ENCODE results near the gene BAG5.
"Not testable (repeated sequence)": the region's sequence is repeated elsewhere in the genome, so short reads cannot be mapped to it uniquely, and the experiment has no call there.

The BAG5 gene

DNA sequence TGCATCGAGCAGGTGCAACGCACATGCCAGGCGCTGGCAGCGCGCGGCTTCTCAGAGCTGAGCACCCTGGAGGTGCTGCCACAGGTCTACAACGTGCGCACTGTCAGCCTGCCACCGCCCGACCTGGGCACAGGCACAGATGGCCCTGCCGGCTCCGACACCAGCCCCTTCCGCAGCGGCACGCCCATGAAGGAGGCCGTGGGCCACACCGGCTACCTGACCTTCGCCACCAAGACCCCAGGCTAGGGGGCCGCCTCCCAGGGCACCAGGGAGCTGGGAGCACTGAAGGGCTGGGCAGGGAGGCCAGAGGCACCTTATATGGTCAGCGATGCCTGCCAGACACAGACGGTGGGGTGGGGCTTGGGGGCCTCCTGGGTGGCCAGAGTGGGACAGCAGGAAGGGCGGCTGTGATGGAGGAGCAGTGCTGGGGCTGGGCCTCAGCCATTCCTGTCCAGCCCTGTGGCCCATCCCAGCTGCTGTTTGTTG is 27.8 kb downstream of the BAG5 start:
- no peak for DNase-seq (ENCODE audit: low read depth)

DNA sequence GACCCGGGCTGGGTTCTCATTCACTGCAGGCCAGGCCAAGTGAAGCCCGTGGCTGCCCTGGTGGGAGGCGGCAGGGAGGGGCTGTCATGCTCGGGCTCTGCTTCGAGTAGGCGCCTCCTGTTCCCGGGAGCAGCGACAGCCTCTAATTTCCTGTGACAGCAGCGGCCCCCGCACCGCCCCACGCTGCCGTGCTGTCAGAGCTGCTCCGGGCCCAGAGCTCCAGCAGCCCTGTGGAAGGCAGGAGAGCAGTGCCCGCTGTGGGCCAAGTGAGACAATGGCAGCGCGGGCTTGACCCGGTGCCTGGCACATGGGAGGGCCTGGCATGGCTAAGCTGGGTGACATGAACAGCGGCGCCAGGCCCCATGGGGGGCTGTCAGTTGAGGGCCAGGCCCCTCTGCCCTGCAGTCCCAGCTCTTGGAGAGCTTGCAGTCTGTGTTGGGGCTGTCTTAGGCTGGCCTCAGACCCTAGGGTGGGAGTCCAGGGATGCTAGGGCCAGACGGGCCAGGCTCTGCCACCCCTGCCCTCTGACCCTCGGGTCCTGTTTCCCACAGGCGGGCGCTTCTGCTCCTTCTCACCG is 28.4 kb downstream of the BAG5 start:
- DNase-seq (ENCODE audit: low read depth) = no peak

DNA sequence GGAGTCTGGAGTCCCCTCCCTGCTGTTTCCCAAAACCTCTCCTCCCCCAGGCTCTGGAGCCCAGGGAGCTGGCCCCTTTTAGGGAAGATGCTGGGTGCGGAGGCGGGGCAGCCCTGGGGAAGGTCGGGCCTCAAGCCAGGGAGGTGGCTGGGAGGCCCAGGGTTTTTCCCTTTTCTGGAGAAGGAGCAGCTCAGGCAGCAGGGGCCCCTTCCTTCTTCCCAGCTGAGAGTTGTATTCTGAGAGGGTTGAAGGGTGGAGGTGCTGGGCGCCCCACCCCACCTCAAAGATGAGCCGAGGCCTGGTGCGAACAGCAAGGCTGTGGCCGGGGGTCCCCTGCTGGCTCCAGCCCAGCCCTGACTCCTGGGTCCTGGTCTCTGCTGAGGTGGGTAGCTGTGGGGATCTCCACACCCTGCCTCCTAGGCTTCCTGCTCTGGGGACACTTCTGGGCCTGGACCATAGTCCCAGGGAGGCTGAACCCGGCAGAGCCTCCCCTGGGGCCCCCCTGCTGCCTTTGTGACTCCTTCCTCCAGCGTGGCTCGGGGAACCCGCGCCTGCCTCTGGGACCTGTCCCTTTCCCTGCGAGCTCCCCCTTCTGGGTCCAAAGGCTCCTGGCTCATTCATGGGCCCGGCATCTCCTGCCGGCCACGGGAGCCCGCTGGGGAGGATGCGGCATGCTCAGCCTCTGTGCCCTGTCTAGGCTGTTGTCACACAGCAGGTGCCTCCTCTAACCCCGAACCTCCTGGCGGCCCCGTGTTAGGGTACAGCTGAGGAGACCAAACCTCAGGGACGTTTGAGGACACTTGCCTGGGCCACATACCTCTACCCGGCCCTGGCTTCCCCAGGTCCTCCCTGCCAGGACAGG is 29.1 kb downstream of the BAG5 start:
- no peak for DNase-seq (ENCODE audit: low read depth)

DNA sequence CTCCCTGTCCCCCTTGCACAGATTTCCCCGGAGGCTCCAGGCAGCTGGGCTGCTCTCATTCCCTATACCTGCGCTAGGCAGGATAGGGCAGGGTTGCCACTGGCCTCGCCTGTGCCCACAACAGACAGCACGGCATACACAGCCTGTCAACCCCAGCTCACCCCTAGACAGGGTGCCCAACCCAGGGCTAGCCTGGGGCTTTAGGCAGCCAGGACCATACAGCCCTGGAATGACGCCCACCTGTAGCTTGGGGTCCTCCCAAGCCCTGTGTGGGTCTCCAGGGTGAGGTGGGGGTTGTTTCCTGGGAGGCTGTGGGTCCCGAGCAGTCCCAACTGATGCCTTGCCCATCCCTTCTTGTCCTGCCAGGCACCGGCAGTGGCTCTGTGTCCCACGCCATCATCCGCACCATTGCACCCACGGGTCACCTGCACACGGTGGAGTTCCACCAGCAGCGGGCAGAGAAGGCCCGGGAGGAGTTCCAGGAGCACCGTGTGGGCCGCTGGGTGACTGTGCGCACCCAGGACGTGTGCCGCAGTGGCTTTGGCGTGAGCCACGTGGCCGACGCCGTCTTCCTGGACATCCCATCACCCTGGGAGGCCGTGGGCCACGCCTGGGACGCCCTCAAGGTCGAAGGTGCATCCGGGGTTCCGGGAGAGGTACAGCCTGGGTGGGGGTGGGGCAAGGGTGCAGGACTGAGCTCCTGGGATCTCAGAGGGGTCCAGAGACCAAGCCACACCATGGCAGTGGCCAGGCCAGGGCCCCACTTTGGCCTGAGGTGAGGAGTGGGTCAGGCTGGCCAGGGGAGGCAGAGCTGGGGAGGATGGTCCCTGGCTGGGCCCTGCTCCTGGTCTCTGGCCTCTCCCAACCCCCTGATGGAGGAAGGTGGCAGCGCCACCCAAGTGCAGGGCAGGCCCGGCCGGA is 30.0 kb downstream of the BAG5 start:
- DNase-seq (ENCODE audit: low read depth) = no peak

DNA sequence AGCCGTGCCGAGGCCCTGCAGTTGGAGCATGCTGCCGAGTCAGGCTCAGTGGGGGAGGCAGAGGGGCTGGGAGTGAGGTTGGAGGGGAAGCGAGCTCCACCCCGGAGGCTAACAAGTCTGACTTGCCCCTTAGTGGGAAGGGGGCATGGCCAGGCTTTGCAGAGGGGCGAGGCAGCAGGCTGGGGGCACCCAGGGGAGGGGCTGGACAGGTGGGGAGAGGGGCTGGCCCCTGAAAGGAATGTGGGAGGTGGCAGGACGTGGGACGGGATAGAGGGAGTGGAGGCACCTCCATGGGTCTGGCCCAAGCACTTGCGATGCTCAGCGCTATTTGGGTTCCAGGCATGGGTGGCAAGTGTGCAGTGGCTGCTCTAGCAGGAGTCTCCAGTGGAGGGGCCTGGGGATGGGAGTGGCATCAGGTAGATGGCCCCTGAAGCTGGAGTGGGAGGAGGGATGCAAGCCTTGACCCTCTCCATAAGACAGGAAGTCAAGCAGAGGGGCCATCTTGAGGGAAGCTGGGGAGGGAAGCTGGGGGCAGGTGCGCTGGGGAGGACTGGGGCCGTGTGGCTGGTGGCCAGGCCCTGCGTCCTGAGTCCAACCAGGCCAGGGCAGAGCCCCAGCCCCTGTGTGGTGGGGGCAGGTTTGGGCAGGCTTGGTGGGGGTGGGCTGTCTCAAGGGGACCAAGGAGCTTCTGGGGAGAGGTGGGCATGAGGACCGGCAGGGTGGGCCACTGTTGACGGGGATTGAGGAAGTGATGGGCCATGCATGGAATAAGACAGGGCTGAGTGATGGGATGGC is 30.8 kb downstream of the BAG5 start:
- DNase-seq (ENCODE audit: low read depth) = no peak

DNA sequence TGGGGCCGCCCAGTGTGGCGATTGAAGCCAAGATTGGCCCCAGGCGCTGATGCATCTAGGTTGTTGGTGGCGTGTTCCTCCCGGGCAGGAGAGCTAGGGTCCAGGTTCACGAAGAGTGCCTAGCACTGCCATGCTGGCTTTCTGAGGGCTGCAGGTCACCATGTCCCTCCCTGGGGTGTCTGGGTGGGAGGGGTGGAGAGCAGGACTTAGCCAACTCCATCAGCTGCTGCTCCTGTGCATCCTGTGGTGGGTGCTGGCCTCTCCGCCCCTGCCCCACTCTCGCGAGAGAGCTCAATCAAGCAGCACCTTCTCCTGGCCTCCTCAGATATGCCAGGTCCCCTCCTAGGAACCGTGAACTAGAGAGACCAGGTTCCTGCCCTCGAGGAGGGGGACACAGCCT is 31.6 kb downstream of the BAG5 start:
- no peak for DNase-seq (ENCODE audit: low read depth)

DNA sequence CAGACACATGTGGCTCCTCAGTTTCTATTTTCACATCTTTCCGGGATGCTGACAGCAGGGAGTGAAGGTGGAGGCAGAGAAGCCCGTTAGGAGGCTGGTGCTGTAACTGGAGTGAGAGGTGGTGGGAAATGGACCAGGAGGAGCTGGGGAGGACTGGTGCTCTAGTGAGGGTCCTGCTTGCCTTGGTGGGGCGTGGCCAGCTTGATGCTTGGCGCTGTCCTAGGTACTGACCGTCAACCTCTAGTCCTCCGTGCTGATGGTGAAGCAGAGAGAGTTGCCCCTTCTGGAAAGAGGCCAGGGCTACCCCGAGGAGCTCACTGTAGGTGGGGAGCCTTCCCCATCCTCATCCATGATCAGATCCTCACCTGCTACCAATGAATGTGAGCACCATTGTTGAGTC is 32.1 kb downstream of the BAG5 start:
- no peak for DNase-seq (ENCODE audit: low read depth)

DNA sequence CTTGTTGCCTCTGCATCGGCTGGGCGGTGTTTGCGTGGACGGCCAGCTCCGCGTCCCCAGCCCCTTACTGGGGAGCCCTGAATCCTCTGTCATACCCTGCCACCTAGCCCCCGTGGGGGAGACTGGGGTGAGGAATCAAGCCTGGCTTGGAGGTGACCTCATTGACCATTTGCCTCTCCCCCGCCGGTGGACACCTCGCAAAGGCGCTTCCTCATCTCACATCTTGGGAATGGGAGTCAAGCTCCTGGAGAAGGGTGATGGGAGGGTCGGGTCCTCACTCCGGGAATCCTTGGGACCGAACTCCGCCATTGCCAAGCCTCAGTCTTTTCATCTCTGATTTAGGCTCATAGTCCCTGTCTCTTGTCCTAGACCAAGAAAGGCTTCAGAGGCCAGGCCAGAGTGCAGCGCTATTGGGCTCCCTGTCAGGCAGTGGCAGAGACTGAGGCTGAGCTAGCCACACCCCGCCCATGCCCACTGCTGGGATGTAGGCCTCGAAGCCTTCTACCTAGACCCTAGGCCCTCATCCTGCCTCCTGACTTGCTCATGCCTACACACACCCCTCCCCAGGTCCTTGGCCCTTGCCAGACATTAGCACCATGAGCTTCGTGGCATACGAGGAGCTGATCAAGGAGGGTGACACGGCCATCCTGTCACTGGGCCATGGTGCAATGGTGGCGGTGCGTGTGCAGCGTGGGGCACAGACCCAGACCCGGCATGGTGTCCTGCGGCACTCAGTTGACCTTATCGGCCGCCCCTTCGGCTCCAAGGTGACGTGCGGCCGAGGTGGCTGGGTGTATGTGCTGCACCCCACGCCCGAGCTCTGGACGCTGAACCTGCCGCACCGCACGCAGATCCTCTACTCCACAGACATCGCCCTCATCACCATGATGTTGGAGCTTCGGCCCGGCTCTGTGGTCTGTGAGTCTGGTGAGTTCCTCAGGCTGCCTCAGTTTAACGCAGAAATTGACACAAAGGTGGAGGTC is 32.8 kb downstream of the BAG5 start:
- DNase-seq (ENCODE audit: low read depth) = no peak

DNA sequence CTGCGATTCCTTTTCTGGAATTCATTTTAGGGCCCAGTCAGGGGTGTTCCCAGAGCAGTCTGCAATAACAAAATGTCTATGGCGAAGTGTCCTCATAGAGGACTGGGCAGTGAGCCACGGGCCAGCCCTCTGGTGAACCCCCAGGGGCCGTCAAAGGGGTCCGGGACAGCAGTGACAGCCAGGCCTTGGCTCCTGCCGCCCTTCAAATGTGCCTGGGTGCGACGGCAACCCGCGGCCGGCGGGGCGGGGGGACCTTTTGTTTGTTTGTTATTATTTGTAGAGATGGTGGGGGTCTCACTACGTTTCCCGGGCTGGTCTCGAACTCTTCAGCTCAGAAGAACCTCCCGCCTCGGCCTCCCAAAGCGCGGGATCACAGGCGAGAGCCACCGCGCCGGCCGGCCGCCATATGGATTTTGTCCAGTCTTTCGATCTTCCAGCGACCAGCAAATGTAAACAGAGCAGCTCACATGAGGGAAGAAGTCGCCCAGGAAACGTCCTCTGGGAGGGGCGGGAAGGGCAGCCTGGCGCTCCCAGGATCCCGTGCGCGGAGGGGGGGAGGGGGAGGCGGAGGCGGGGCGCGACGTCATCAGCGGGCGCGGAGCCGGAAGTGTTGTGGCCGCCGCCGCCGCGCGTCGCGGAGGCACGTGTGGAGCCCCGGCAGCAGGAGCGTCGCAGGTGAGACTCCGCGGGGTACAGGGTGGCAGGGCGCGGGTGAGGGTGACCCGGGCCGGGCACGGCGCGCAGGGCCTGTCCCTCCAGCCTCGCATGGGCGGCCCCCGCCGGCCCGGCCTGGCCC is 33.7 kb downstream of the BAG5 start, which contains the start of gene TRMT61A:
Gene TRMT61A, plus strand, starts transcription at position 610 of the 796 bp plus-strand sequence. CDS start 783 bp downstream, outside the sequence.
- DNase-seq (ENCODE audit: low read depth) = peak; percentile 70

DNA sequence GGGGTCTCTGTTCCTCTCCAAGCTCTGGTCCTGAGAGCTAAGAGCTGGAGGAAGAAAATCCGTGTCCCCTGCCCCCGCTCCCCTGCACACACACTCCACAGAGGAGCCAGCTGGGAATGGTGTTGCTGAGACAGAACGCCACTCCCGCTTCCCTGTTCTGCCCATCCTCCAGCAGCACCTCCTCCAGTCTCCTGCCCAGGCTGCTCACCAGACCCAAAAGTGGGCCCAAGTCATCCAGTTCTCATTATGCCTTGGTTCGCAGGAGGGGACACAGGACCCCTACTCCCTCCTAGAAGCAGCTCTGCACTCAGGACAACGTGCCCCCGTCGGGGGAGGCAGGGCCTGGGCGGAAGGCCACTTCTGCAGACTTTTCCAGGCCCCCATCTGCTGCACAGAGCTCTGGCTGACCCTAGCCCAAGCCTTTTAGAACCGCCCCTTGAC is 34.3 kb downstream of the BAG5 start:
- no peak for DNase-seq (ENCODE audit: low read depth)

DNA sequence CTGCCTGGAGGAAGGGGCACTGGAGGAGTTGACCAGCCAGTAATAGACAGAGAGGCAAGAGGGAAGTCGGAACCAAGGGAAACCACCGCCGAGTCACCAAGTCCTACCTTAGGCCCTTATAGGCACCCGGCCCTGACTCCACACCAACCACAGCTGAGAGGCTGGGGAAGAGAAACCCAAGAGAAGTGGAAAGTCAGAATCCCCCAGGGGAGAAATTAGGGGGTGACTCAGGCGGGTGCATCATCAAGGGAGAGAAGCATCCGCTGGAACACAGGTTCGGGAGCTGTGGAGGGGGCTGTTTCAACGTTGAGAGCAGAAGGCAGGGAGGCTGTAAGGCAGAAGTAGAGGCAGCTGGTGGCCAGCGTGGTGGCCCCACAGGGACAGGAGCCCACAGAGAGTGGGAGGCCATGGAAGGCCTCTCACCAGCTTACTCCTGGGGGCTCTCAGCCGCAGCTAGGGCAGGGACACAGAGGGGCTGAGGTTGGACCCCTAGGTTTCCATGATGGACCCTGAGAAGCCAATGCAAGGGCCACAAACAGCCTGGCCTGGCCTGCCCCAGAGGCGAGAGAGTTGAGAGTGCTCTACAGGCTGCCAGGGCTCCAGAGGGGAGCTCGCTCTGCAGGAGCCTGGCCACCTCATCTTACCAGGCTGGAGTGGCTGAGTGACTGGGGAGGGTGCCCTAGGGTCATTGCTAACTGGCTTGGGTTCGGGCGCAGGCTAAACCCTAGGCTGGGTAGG is 34.9 kb downstream of the BAG5 start:
- no peak for DNase-seq (ENCODE audit: low read depth)

DNA sequence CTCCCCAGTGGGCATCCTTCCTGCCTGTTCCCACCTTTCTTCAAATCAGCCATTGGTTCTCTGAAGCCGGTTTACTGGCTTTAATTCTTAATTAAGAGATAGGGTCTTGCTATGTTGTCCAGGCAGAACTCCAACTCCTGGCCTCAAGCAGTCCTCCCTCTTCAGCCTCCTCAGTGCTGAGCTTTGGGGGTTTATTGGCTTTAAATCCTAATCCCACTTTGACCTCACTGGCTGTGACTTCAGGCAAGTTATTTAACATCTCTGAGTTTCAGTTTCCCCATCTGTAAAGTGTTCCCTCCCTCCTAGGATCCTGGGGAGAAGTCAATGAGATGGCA is 35.6 kb downstream of the BAG5 start:
- DNase-seq (ENCODE audit: low read depth) = no peak

DNA sequence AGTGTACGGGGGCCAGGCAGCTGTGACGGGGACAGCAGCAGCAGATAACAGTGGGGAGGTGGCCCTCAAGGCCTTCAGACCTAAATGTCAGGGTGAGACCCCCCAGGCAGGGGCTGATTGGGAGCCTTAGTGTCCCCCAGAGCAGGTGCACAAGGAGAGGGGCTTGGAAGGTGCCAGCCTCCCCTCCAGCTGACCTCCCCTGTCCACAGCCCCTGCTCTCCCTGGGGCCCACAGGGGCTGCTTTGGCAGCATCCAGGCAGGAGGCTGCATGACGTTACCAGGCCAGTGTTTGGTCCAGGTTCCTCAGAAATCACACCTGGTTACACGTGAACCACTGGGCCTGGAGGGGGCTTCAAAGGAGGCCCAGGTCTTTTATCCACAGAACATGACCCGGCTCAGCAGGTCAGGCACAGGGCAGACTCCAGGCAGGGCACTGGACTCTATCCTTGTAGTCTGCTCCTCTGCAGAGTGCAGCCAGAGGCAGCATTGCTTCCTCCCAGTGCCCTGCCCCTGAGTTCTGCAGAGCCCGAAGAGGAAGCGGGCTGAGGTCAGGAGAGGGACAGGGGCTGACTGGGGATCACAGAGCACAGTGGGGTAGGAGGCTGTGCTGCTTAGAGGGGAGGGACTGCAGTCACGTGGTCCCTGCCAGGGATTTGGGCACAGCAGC is 36.1 kb downstream of the BAG5 start:
- no peak for DNase-seq (ENCODE audit: low read depth)

DNA sequence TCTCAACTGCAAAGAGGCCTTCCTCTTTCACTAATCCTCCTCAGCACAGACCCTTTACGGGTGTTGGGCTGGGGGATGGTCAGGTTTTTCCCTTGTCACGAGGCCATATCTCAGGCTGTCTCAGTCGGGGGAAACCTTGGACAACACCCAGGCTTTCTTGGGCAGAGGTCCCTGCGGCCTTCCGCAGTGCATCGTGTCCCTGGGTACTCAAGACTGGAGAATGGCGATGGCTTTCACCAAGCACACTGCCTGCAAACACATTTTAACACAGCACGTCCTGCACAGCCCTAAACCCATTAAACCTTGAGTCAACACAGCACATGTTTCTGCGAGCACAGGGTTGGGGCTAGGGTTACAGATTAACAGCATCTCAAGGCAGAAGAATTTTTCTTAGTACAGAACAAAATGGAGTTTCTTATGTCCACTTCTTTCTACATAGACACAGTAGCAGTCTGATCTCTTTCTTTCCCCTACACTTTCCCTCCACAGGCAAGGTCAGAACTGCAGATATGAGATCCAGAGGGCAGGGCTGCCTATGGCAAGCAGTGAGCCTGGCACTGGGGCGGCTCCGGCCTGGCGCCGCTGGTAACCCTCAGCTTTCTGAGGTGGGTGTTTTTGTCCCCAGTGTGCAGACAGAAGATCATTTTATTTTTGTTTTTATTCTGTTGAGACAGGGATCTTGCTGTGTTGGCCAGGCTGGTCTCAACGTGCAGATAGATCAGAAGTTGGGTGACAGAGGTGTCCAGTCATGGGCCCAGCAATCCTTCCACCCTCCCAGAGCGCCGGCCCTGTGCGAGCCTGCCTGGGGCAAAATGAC is 36.8 kb downstream of the BAG5 start:
- not testable (repeated sequence) for DNase-seq (ENCODE audit: low read depth)

DNA sequence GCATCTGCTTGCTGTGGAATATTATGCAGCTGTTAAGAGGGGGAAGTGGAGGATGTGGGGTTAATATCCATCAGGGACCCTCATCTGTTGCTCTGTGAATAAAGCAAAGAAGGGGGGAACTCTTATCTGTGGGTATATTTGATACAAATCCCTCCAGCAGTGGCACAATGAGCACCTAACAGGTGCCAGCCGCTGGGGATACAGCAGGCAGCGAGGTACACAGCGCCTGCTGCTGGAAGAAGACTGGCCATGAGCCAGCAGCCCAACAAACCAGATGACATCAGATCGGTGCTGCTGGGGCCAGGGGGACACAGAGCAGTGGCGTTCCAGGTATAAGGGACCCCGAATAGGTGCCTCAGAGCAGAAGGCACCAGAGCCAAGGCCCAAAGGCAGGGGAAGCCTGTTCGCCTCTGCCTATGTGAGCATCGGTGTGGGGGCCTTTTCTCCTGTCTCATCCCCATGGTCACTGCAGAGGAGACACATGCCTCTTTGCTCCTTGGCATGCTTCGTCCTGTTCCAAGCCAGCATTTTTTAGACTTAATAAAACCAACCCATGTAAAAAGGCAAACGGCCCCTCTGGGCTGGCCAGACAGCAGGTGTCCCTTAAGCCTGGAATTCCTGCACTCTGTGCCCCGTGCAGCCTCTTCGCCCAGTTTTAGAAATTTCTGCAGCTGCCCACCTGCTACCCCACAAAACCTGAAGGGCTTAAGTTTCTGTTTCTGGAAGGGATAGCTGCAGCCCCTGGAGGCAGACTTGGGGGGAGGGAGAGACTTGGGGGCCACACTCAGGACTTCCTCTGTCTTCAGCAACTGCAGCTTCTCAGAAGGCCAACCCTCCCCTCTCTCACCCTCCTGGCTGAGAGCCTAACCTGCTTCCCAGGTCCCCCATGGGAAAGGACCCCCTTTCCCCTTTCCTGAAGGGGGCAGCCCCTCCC is 38.2 kb downstream of the BAG5 start:
- DNase-seq (ENCODE audit: low read depth) = no peak

DNA sequence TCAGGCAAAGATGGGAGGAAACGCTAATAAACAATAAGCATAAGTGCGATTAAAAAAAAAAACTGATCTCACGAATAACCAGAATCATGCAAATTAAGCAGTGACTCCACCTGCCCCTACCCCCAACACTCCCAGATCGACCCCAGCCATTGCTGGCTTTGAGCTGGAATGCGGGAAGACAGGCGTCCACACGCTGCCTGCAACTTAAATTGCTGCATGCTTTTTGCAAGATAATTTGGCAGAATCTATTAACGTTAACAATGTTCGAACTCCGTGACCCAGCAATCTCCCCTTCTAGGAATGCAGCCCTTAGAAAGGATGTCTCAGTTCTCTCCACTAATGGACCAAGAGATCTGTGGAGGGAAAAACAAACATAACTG is 38.9 kb downstream of the BAG5 start:
- no peak for DNase-seq (ENCODE audit: low read depth)
